ENCODE measurements around the gene DUXB.
A peak's percentile ranks its signal among the peaks of the same experiment; 100 is the strongest.

The DUXB gene

GRCh38 chr16:75701361-75701760 is at the start of gene DUXB:
Gene DUXB (minus strand): TSS chr16:75701461. CDS start chr16:75701418, 43 bp downstream.
- DNase-seq: no peak

GRCh38 chr16:75750528-75750927 is 49.3 kb upstream of the DUXB start:
- no peak for DNase-seq

GRCh38 chr16:75746359-75746758 is 45.1 kb upstream of the DUXB start:
- DNase-seq: no peak

- no peak for DNase-seq
Measured at GRCh38 chr16:75745823-75746222, 44.6 kb upstream of the DUXB start.

- DNase-seq: no peak
Measured at GRCh38 chr16:75745242-75745641, 44.0 kb upstream of the DUXB start.

GRCh38 chr16:75742424-75743047 is 41.3 kb upstream of the DUXB start:
- no peak for DNase-seq

- peak; percentile 68 for DNase-seq
Measured at GRCh38 chr16:75733305-75734211, 32.3 kb upstream of the DUXB start.

GRCh38 chr16:75732871-75733270 is 31.6 kb upstream of the DUXB start:
- no peak for DNase-seq

- DNase-seq: no peak
Measured at GRCh38 chr16:75727221-75727620, 26.0 kb upstream of the DUXB start.

GRCh38 chr16:75726390-75726789 is 25.1 kb upstream of the DUXB start, which contains the start of gene CPHXL:
Gene CPHXL (minus strand): TSS chr16:75726490. CDS start chr16:75726442, 48 bp downstream.
- DNase-seq: no peak

- no peak for DNase-seq
Measured at GRCh38 chr16:75718452-75718851, 17.2 kb upstream of the DUXB start.

- DNase-seq: no peak
Measured at GRCh38 chr16:75714661-75715060, 13.4 kb upstream of the DUXB start.

GRCh38 chr16:75710344-75710743 is 9.1 kb upstream of the DUXB start:
- no peak for DNase-seq

GRCh38 chr16:75703306-75703705 is 2.0 kb upstream of the DUXB start:
- DNase-seq: no peak

- DNase-seq: no peak
Measured at GRCh38 chr16:75702242-75702641, 981 bp upstream of the DUXB start.

- DNase-seq: no peak
Measured at GRCh38 chr16:75697571-75697970, 3.7 kb downstream of the DUXB start.

- no peak for DNase-seq
Measured at GRCh38 chr16:75695708-75696107, 5.6 kb downstream of the DUXB start.

- no peak for DNase-seq
Measured at GRCh38 chr16:75687361-75687760, 13.9 kb downstream of the DUXB start.

GRCh38 chr16:75682308-75682707 is 19.0 kb downstream of the DUXB start:
- DNase-seq: no peak

GRCh38 chr16:75679366-75679765 is 21.9 kb downstream of the DUXB start:
- no peak for DNase-seq

GRCh38 chr16:75676909-75677308 is 24.4 kb downstream of the DUXB start, which contains the start of gene CPHXL2:
Gene CPHXL2 (minus strand): TSS chr16:75677009. CDS start chr16:75676999, 10 bp downstream.
- no peak for DNase-seq

GRCh38 chr16:75667503-75667902 is 33.8 kb downstream of the DUXB start:
- DNase-seq: no peak

GRCh38 chr16:75660726-75661302 is 40.4 kb downstream of the DUXB start:
- DNase-seq: no peak

GRCh38 chr16:75660321-75660720 is 40.9 kb downstream of the DUXB start:
- DNase-seq: no peak
